Measurements from ENCODE around the gene ZNF280D. TPM values are rescaled to one million over a fixed set of nuclear protein-coding genes. Genes with fewer than 3 reads are reported as not detected.

The ZNF280D gene
- total and polyA plus RNA-seq, 2 of the 4 experiments (the other 2 are of a cell fraction), result 8.3 to 21.0 TPM

- in situ Hi-C loops (cut with MboI; ENCODE audit: low sequenced_read_pairs), result no loop called here
- Histone ChIP-seq H3K9me1 (ENCODE audit: insufficient read depth, low read length) (no peaks in the 10 kb centered on the region), H2BK15ac (ENCODE audit: low read depth, low read length) (no peak overlapping the region), H3K9me3 (ENCODE audit: control insufficient read depth, insufficient read depth, low read length) (no peaks in the 10 kb centered on the region), H3K79me1 (ENCODE audit: low read depth in 1 of 2, low read length in 2 of 2) (no peaks in the 10 kb centered on the region), H3K56ac (ENCODE audit: extremely low read depth, insufficient read depth, low read length) (no peak overlapping the region), H3K18ac (ENCODE audit: low read depth, low read length) (no peak overlapping the region), H4K8ac (ENCODE audit: low read depth in 2 of 2, low read length in 2 of 2) (no peak overlapping the region), H2BK5ac (ENCODE audit: low read depth, low read length, poor library complexity, severe bottlenecking) (no peak overlapping the region), H3K4me3 (ENCODE audit: insufficient read depth, low read depth, low read length) (no peak overlapping the region), H3K4me1 (ENCODE audit: control insufficient read depth, insufficient read depth, low read length) (peaks cover 2% of the 10 kb centered on the region; the same call in 1 of the 2 replicates), H3K4me2 (ENCODE audit: low read depth, low read length) (no peak overlapping the region), H3K23ac (ENCODE audit: low read depth, low read length) (no peak overlapping the region), H2BK20ac (ENCODE audit: low read depth, low read length) (no peak overlapping the region), H3K14ac (replicated peaks; ENCODE audit: low read depth, low read length) (no peak overlapping the region), H4K91ac (ENCODE audit: insufficient read depth, low read depth, low read length) (no peak overlapping the region), H2AK9ac (replicated peaks; ENCODE audit: low read depth, low read length, poor library complexity) (no peak overlapping the region), H3K9ac (ENCODE audit: low read depth, low read length) (no peak overlapping the region), H3K27ac (ENCODE audit: insufficient read depth, low read length) (no peak overlapping the region), H3K36me3 (ENCODE audit: control insufficient read depth, insufficient read depth, low read length) (no peaks in the 10 kb centered on the region), H2AFZ (replicated peaks; ENCODE audit: low read length, poor library complexity) (no peak overlapping the region), H4K20me1 (ENCODE audit: insufficient read depth, low read length) (no peaks in the 10 kb centered on the region), H2AK5ac (ENCODE audit: low read depth, low read length) (no peak overlapping the region), H4K5ac (ENCODE audit: low read depth, low read length) (no peak overlapping the region), H3K4ac (ENCODE audit: low read depth, low read length) (no peak overlapping the region), H2BK120ac (ENCODE audit: low read depth, low read length) (no peak overlapping the region), H3K27me3 (ENCODE audit: control insufficient read depth, insufficient read depth, low read length) (no peaks in the 10 kb centered on the region)
- no peak for TF ChIP-seq FOS (IDR thresholded peaks at IDR 0.05; ENCODE audit: low read depth, low read length)
- no peak for TF ChIP-seq MAFK (IDR thresholded peaks at IDR 0.05; ENCODE audit: low read depth, low read length)
- no peak for TF ChIP-seq SMC3 (IDR thresholded peaks at IDR 0.05; ENCODE audit: low read depth, low read length)
- no peak for TF ChIP-seq RAD21 (IDR thresholded peaks at IDR 0.05; ENCODE audit: low read length)
- TF ChIP-seq MAZ (IDR thresholded peaks at IDR 0.05; ENCODE audit: borderline replicate concordance, low read depth, low read length), result no peak
- TF ChIP-seq RFX5 (IDR thresholded peaks at IDR 0.05; ENCODE audit: low read depth, low read length), result no peak
- TF ChIP-seq BHLHE40 (IDR thresholded peaks at IDR 0.05; ENCODE audit: low read depth, low read length), result no peak
- TF ChIP-seq NFE2L2 (IDR thresholded peaks at IDR 0.05; ENCODE audit: low read depth, low read length), result no peak
- TF ChIP-seq RCOR1 (IDR thresholded peaks at IDR 0.05; ENCODE audit: insufficient replicate concordance, low read length), result no peak
- no peak for TF ChIP-seq MXI1 (IDR thresholded peaks at IDR 0.05; ENCODE audit: borderline replicate concordance, low read depth, low read length)
- no peak for TF ChIP-seq POLR2A (IDR thresholded peaks at IDR 0.05; ENCODE audit: low read depth, low read length)
- TF ChIP-seq CEBPB (IDR thresholded peaks at IDR 0.05; ENCODE audit: low read depth, low read length), result no peak
- no peak for TF ChIP-seq ELK1 (IDR thresholded peaks at IDR 0.05; ENCODE audit: borderline replicate concordance, low read depth, low read length)
- TF ChIP-seq CHD1 (IDR thresholded peaks at IDR 0.05; ENCODE audit: low read depth, low read length), result no peak
- no peak for TF ChIP-seq CTCF (conservative IDR thresholded peaks at IDR 0.05; ENCODE audit: low read depth, low read length)
- dilution Hi-C loops (cut with HindIII; ENCODE audit: low sequenced_read_pairs, unreplicated experiment), result no loop called here
- no peak for DNase-seq
- ChIA-PET POLR2A (ENCODE audit: unreplicated experiment) (no interaction called here), CTCF (no interaction called here)
- intact Hi-C loops (cut with micrococcal nuclease), result no loop called here
- WGBS, 2 experiments (ENCODE audit: extremely low coverage in 2 of 2, insufficient read length in 1 of 2), result no CpG with 5 or more reads among the region's 1 CpG
- no TSS peak for BruUV-seq (replicated peaks)
- ATAC-seq (ENCODE audit: low read depth), result no peak
Measured at GRCh38 chr15:56690733-56691132, 42.6 kb downstream of the ZNF280D start.
